HG03103 (cell line): ENCODE data around the gene JAKMIP3.

Experiments used
- ATAC-seq: cut with Tn5 transposase; IDR thresholded peaks from one replicate; pipeline ENCODE4 v1.9.1; 2021; ENCODE audit warnings: low read depth; ENCODE audit not compliant: unreplicated experiment

JAKMIP3 gene

DNA sequence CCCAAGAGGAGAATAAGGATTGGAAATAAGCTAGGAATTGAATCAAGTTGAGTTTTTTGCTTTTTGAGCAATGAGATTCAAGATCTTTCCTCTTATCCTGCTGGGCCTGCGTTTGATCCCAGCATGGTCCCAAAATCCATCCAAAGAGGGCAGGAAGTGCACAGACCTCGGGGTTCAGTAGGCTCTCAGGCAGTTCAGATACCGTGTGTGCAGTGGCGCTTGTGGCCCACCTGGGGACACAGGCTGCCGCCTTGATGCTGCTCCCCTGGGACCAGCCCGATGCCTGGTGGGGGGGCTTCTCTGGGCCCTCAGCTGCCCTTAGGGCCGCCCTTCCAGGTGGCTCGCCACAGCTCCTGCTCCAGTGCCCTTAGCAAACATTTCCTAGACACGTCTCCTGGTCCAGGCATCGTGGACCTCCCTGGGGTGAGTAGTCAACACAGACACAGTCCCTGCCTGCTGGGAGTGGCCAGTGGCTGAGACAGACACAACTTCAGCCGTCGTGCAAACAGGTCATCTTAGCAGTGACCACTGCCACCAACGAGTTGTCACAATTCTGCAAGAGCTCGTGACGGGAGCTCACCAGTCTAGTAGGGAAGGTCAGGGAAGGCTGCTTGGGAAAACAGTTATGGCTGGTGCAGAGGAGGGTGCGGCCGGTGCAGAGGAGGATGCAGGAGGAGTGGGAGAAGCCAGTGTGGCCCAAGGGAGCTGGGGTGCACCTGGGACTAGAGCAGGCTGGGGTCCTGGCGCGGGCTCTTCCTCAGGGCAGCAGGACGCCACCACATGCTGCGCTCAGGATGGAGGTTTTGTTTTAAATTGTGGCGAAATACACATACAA, 21.7 kb upstream of the JAKMIP3 start:
- no peak for ATAC-seq

GRCh38 chr10:132044803-132045202, 20.9 kb upstream of the JAKMIP3 start:
- no peak for ATAC-seq

DNA sequence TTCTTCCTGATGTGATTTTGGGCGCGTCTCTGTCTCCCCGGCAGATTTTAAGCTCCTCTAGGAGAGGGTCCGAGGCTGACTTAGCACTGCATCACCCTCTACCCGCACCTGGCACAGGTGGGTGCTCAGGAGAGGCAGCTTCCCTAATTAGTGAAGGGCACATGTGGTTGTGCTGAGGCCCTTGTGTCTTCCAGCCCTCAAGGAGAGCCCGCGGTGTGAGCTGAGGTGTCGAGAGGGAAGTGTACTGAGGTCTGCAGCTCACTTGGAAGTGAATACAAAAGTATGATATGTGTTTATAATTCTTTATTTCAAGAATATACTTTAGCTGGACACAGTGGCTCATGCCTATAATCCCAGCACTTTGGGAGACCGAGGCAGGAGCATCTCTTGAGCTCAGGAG, 20.4 kb upstream of the JAKMIP3 start:
- no peak for ATAC-seq

GRCh38 chr10:132047575-132048293, 18.0 kb upstream of the JAKMIP3 start:
- ATAC-seq: no peak

DNA sequence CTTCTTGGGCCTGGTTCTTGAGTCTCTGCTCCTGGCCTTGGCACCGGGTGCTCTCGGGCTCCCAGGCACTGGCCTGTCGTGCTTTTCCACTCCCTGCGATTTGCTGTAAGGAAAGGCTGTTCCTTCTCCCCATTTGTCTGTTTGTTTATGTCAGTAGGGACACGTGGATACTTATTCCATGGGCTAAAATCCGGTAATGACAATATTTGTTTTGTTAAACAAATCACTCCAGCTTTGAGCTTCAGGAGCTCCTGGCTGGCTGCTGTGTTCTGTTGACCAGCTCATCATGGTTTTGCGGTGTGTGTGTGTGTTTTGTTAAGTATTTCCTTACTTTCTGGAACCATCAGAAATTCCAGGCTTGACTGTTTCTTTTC, 17.5 kb upstream of the JAKMIP3 start:
- no peak for ATAC-seq

GRCh38 chr10:132050191-132050590, 15.6 kb upstream of the JAKMIP3 start:
- no peak for ATAC-seq

DNA sequence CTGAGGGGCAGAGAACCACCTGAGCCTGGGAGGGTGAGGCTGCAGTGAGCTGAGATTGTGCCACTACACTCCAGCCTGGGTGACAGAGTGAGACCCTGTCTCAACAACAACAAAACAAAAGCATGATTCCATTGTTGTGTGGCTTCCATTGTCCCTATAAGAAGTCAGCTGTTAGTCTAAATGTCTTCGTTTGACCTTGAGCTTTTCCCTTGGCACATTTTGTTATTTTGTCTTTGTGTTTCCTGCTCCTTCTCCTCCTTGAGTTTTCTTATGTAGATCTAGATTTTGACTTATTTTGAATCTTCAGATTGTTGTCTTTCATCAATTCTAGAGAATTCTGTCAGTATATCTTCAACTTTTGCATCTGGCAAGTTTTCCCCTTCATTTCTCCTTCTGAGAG, 13.6 kb upstream of the JAKMIP3 start:
- no peak for ATAC-seq

- no peak for ATAC-seq
Observed at GRCh38 chr10:132054564-132054963, 11.2 kb upstream of the JAKMIP3 start.

DNA sequence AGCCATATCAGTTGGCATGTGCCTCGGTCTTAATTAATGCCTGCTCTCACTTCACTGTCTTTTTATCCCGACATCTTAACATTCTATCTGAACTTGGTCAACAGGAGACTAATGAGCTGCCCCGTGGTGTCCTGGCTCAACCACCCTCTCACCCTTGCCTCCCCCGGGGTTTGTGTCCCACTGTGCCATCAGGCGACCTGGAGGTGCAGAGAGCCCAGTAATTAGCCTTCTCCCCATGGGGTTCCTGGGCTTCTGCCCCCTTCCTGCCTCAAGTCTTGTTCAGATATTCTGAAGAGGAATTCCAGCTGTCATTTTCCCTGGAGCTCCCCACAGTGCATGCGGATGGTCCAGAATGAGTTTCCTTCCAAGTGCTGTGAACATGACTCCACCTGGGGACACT, 10.1 kb upstream of the JAKMIP3 start:
- ATAC-seq: no peak

GRCh38 chr10:132056663-132057062, 9.1 kb upstream of the JAKMIP3 start:
- no peak for ATAC-seq

DNA sequence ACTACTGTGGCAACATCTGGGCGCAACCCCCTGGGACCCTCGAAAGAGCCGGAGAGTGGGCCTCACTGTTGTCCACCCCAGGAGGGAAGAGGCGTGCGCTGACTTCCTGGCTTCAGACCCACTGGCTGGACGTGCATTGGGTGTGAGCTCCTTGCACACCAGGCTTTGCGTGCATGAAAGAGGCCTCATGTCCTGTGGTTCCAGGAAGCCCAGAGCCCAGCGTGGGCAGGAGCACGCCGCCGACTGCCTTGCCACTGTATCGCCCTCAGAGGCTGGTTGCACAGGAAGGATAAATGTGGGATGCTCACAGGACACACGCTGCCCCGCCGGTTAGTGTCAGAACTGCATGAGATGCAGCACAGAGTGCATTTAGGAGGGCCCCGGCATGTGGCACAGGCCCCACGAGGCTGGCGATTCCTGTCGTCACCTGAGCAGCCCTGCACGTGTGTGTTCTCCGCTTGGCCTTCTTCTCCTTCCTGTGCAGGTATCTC, 8.5 kb upstream of the JAKMIP3 start:
- no peak for ATAC-seq

DNA sequence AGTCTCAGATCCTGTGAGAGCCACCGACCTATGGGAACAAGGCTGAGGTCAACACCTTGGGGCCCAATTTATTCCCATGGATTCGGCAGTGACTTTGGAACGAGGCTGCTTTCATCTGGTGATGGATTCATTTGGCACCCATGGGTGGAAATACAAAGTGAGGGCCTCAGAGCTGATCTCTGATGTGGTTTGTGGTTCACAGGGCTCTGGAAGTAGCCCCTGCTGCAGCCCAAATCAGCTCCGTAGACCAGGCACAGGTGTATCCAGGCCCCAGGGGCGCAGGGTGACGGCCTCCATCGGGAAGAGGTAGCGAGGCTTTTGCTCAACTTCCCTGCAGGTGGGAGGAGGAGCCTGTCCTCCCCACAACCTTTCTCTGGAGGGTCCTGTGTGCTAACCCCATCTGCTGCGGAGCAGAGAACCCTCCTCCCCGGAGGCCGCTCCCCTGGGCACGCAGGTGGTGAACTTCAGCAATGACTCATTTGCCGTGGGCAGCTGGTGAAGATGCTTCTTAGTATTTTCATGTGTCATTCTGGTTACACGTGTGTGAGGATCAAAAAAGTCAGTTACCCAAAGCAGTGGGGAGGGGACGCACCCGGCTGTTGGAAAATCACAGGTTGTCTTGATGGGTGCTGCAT, 7.5 kb upstream of the JAKMIP3 start:
- no peak for ATAC-seq

DNA sequence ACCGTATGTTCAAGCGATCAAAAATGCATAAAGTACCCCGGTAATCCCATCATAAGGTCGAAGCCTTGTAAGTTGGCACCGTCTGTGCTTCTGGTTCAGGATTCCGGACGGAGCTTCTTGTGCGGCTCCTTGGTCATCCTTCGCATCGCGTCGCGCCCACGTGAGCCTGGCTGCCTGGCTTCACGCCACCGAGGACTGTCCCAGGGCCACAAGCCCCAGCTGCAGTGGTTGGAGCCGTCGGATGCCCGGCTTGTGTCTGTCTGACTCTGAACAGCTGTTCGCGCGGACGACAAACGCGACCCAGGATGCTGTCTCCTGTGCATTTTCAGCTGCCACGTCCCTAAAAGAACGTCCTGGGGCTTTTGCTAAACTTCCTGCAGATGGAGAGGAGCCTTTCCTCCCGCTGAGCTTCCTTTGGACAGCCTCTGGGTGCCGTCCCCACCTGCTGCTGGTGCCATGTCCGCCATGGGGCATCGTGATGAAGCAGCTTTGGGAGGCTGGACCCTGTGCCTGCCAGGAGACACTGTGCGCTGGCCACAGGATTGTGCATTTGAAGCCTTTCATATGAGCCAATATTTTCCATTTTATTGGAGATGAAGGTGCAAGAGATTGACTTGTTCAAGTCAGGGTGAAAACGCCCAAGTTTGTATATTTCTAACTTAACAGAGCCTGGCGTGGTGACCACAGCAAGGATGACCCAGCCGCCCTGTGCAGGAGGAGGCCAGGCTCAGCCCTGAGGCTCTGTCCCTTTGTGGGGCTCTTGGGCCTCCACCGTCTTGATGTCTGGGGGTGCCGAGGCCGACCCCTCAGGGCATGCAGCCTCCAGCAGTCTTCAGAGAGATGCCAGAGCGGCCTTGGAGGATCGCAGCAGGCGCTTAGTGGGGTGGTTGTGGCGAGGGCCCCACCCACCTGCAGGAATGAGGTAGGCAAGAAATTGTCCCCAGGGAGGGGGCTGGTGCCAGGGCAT, 6.7 kb upstream of the JAKMIP3 start:
- no peak for ATAC-seq

DNA sequence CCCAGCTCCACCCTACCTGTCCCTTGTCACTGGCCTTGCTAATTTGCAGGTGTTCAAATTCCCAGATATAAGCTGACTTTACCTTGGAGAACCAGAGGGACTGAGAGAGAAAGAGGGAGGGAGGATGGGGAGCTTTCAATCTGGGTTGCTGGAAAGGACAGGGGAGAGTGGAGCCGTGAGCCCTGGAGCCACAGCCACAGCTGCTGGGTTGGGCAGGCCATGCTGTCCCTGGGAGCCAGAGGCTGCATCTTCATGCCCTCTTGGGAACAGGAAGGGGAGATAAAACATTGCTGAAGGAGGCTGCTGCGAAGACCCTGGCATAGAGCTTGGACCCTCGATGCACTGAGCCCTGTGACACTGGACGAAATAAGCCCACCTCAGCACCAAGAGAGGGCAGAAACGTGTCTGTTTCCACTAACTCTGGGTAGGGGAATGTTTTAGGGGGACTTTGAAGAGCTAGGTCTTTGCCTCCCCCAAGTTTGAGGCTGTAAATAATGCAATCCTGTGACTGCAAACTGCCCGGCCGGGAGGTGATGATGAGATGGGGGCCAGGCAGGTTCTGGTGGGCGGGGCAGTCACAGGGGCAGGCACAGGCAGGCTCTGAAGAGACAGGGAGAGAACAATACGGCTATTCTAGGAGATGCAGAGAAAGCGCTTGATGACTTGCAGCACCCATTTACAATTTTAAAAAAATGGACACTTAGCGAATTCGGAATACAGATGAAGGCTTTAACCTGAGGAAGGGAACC, 5.8 kb upstream of the JAKMIP3 start:
- ATAC-seq: no peak

DNA sequence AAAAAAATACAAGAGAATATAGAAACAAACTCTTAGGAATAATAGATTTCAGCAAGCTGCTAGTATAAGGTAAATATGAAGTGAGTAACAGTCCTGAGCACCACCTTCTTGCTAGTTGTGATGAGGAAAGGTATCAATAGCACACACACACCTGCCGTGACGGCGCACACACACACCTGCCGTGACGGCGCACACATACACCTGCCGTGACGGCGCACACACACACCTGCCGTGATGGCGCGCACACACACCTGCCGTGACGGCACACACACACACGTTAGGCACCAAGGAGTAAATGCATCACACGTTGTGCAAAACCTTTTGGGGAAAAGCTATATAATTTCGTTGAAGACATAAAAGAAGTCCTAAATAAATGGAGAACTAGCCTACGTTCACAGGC, 4.7 kb upstream of the JAKMIP3 start:
- no peak for ATAC-seq

GRCh38 chr10:132061465-132061864, 4.3 kb upstream of the JAKMIP3 start:
- no peak for ATAC-seq

DNA sequence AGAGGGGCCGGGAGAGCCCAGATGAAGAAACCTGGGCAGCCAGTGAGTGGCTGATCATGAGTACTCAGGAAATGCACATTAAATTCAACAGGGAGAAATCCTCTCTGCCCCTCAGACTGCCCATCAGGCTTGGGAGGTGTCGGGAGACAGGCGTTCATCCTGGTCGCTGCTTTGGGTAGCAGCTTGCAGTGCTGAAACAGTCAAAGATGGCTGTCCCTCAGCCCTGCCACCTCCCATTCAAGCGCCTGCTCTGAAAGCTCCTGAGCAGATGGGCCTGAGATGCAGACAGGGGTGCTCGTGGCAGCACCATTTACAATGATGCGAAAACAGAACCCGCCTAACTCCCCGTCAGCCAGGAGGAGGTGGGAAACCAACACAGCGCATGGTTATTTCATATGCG, 3.6 kb upstream of the JAKMIP3 start:
- ATAC-seq: no peak

GRCh38 chr10:132062641-132063390, 2.9 kb upstream of the JAKMIP3 start:
- ATAC-seq: no peak

- ATAC-seq: no peak
Observed at GRCh38 chr10:132063432-132063831, 2.3 kb upstream of the JAKMIP3 start.
